HG03442 (cell line): Measurements from ENCODE around the gene SMC1B.
"Not testable (repeated sequence)": the region's sequence is repeated elsewhere in the genome, so short reads cannot be mapped to it uniquely, and the experiment has no call there.

Experiments used
- ATAC-seq: cut with Tn5 transposase; IDR thresholded peaks from one replicate; pipeline ENCODE4 v1.9.1; 2021; ENCODE audit warnings: mild to moderate bottlenecking, moderate library complexity; ENCODE audit not compliant: unreplicated experiment

Gene SMC1B

GRCh38 chr22:45413368-45414211, at the start of gene SMC1B, which contains the start of gene RIBC2:
Gene SMC1B, minus strand, starts transcription at chr22:45413599. Its CDS starts 32 bp downstream, at chr22:45413567.
Gene RIBC2, plus strand, starts transcription at chr22:45413693. Its CDS starts 194 bp downstream, at chr22:45413887.
- no peak for ATAC-seq

DNA sequence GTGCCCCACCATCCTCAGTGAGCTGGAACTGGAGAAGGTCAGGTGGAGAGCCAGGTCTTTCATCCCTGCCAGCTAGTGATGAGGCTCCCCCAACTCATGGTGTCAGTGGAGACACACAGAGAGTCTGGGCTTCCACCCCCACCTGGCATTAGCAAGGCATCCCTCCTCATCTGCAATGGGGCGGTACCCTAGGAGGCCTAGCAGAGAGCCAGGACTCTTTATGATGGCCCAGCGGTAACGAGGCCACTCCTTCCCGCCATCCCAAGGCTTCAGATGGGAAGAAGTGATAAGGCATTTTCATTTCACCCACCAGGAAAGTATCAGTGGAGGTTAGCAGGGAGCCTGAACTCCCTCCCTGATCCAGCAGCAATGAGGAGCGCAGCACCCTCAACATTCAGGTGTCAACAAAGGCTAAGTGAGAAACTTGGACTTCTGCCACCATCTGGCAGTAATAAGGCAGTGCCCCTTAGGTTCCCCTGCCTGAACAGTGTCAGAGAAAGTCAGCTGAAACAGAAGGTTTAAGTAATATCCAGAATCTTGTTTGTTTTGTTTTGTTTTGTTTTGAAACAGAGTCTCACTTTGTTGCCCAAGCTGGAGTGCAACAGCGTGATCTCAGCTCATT, 48.7 kb upstream of the SMC1B start:
- ATAC-seq, result no peak

GRCh38 chr22:45460288-45461109, 47.1 kb upstream of the SMC1B start:
- no peak for ATAC-seq

DNA sequence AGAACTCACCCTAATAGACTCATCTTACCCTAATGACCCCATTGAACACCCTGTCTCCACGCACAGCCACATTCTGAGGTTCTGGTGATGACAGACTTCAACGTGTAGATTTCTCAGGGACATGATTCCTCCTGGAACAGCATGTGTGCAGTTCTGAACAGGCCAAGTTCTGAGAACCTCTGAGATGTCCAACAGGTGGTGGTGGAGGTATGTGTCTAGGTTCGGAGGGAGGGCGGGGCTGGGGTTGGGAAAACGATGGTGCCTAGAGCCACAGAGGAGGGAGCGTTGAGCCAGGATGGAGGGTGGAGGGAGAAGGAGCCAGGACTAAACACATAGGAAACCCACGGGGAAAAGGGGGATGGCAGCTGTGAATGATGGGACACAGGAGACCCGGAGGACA, 45.8 kb upstream of the SMC1B start:
- ATAC-seq, result no peak

DNA sequence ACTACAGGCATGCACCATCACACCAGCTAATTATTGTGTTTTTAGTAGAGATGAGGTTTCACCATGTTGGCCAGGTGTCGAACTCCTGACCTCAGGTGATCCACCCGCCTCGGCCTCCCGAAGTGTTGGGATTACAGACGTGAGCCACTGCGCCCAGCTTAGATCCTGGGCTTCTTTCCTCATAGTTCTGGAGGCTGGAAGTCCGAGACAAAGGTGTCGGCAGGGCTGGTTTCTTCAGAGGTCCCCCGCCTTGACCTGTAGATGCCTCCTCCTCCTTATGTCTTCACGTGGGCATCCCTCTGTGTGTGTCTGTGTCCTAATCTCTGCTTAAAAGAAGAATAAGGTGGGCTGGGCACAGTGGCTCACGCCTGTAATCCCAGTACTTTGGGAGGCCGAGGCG, 45.1 kb upstream of the SMC1B start:
- no peak for ATAC-seq

GRCh38 chr22:45456811-45457210, 43.4 kb upstream of the SMC1B start:
- no peak for ATAC-seq

DNA sequence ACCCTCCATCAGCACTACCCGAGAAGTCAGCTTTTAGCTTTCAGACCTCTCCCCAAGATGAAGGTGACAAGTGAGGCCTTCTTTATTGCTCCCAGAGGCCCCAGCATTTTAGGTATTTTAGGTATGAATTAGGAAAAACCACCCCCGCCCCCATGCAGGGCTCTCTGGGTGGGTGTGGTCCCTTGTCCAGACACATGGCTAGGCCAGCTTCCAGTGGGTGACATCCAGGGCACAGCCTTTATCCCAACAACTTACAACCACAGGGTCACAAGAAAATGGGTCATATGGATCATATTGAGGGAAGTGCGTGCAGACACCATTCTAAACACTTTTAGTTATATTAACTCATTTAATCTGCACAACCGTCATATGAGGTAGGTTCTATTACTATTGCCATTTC, 42.2 kb upstream of the SMC1B start:
- ATAC-seq, result no peak

GRCh38 chr22:45455212-45455611, 41.8 kb upstream of the SMC1B start:
- no peak for ATAC-seq

DNA sequence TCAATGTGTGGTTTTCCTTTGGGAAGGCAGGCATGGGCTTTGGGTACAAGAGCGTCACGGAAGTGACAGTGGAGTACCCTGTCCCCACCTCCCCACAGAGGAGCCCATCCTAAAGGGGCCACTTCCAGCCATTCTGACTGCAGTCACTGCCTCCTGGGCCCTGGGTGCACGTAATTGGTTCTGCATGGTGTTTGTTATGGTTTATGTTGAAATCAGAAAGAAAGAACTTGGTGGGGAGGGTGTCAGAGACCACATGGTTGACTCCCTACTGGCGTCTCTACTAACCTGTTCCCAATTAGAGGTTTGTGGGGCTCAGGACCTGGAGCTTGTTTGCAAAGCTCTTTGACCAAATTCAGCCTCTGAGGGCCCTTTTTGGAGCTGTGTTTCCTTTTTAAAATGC, 40.9 kb upstream of the SMC1B start:
- no peak for ATAC-seq

DNA sequence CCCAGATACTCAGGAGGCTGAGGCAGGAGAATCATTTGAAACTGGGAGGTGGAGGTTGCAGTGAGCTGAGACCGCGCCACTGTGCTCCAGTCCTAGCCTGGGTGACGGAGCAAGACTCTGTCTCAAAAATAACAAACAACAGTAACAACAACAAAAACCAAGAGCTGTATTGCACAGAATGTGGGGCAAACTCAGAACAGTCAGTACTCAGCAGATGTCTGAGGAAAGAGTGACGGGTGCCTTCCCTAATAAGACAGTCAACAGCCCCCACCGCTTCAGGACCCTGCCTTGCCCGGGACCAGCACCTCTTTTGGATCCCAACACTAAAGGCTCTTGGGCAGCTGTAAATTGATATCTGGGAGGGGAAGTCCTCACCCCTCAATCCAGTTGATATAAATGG, 40.4 kb upstream of the SMC1B start:
- ATAC-seq, result no peak

DNA sequence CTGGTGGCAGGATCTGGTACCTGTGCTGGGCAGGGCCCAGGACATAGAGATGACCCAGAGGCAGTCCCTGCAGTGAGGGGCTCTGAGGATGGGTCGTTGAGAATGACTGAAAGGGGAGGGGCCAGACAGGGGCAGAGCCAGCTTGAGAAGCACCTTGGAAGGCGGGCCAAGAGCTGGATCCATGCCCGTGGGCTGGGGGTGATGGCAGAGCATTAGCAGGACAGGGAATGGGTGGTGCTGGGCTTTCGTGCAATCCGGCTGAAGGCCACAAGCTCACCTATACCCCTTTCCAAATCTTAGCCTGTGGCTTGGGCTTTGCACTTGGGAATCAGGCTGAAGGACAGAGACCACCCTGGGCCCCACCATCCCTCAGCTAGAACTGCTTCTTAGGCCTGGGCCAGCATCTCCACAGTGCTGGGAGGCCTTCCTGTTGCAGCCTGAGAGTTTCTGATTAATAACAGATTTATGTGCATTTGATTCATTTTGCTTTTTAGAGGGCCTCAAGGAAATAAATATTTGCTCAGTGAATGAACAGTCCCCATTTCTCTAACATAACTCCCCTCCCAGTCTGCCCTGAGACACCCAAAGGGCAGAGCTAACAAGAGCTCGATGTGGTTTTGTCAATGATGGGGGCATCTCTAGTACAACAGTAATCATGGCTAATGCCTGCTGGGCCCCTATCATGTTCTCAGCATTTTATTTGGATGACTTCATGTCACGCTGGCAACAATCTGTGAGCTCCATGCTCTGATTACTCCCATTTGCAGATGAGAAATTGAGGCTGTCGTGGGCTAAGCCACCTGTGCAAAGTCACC, 39.4 kb upstream of the SMC1B start:
- no peak for ATAC-seq

GRCh38 chr22:45451972-45452371, 38.6 kb upstream of the SMC1B start:
- no peak for ATAC-seq

GRCh38 chr22:45450921-45451651, 37.7 kb upstream of the SMC1B start:
- ATAC-seq, result no peak

- no peak for ATAC-seq
Observed at GRCh38 chr22:45450101-45450785, 36.8 kb upstream of the SMC1B start.

DNA sequence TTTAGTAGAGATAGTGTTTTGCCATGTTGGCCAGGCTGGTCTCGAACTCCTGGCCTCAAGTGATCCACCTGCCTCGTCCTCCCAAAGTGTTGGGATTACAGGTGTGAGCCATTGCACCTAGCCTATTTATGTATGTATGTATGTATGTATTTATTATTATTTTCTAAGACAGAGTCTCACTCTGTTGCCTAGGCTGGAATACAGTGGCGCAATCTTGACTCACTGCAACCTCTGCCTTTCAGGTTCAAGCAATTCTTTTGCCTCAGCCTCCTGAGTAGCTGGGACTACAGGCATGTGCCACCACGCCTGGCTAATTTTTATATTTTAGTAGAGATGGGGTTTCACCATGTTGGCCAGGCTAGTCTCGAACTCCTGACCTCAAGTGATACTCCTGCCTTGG, 36.0 kb upstream of the SMC1B start:
- not testable (repeated sequence) for ATAC-seq

- ATAC-seq, result no peak
Observed at GRCh38 chr22:45448431-45448830, 35.0 kb upstream of the SMC1B start.

- ATAC-seq, result not testable (repeated sequence)
Observed at GRCh38 chr22:45447596-45447995, 34.2 kb upstream of the SMC1B start.

- ATAC-seq, result no peak
Observed at GRCh38 chr22:45446216-45446615, 32.8 kb upstream of the SMC1B start.

GRCh38 chr22:45445031-45445710, 31.8 kb upstream of the SMC1B start:
- no peak for ATAC-seq
